GM12878 (cell line): Measurements from ENCODE around the gene SUMF1. TPM values are rescaled to one million over a fixed set of nuclear protein-coding genes. Genes with fewer than 3 reads are reported as not detected.

Source experiments
- ATAC-seq: fragments of 200-7000 bp; cut with Tn5 transposase; 3 replicates; pipeline ENCODE4 v1.9.1; 2020; ENCODE audit warnings: mild to moderate bottlenecking, moderate library complexity
- BruUV-seq: library from RNA; stranded (reverse); fragments of 400-500 nt; replicated peaks from 2 replicates; lab custom pipeline; 2021; lab: Mats Ljungman, UMichigan
- CTCF ChIA-PET: fragments of 300-600 bp; sonication (Branson Sonifier 250); formaldehyde crosslinking; extraction: SDS; loops from one replicate; lab custom pipeline; 2021; ENCODE audit warnings: inconsistent platforms; lab: Yijun Ruan, JAX
- POLR2A ChIA-PET: fragments of 350-600 bp; formaldehyde crosslinking; extraction: SDS; loops from one replicate; lab custom pipeline; 2021; ENCODE audit warnings: inconsistent platforms; lab: Charles Lee
- RAD21 ChIA-PET: fragments of 300-600 bp; sonication (Branson Sonifier 250); formaldehyde crosslinking; loops from one replicate; lab custom pipeline; 2023; ENCODE audit warnings: antibody characterized with exemption; ENCODE audit not compliant: unreplicated experiment; lab: Charles Lee
- SMC1A ChIA-PET: fragments of 300-600 bp; sonication (Branson Sonifier 250); formaldehyde crosslinking; loops from one replicate; lab custom pipeline; 2023; ENCODE audit not compliant: unreplicated experiment, uncharacterized antibody; lab: Charles Lee
- DNase-seq: peaks from one replicate; pipeline ENCODE4 v3.0.0-alpha.2; 2011; ENCODE audit warnings: low read depth, low spot score
- FAIRE-seq: peaks from 3 replicates; lab custom pipeline; 2011; peaks lifted over from hg19 to GRCh38; lab: Jason Lieb, UNC
- H2AFZ ChIP-seq: 2 replicates; pipeline ENCODE4 v1.6.0; 2011; ENCODE audit warnings: low read depth, low read length, control low read depth; ENCODE audit not compliant: control insufficient read depth
- H3K27ac ChIP-seq: 2 replicates; pipeline ENCODE4 v1.5.1; 2011; ENCODE audit warnings: control low read depth; ENCODE audit not compliant: control insufficient read depth, insufficient read depth
- H3K27me3 ChIP-seq, 2 experiments: replicated peaks in 1 of 2; 2 replicates each; pipeline versions ENCODE4 v1.6.0 to v1.6.1; 2011; ENCODE audit warnings: low read length in 1 of 2; ENCODE audit not compliant: control insufficient read depth in 2 of 2, insufficient read depth in 2 of 2
- H3K36me3 ChIP-seq, 2 experiments: 2 replicates each; pipeline ENCODE4 v1.5.1; 2011; ENCODE audit warnings: low read length in 1 of 2; ENCODE audit not compliant: control insufficient read depth in 2 of 2, insufficient read depth in 2 of 2
- H3K4me1 ChIP-seq: 2 replicates; pipeline ENCODE4 v1.6.1; 2011; ENCODE audit warnings: mild to moderate bottlenecking, low read length, moderate library complexity, mixed read lengths; ENCODE audit not compliant: control insufficient read depth, insufficient read depth
- H3K4me2 ChIP-seq: 2 replicates; pipeline ENCODE4 v1.6.0; 2011; ENCODE audit warnings: control low read depth; ENCODE audit not compliant: control insufficient read depth, insufficient read depth
- H3K4me3 ChIP-seq: fragments of 200-600 bp; sonication (generic); 2 replicates; pipeline ENCODE4 v1.5.1; 2016
- H3K79me2 ChIP-seq: 2 replicates; pipeline ENCODE4 v1.6.0; 2011; ENCODE audit warnings: low read length; ENCODE audit not compliant: control insufficient read depth, insufficient read depth
- H3K9ac ChIP-seq: 2 replicates; pipeline ENCODE4 v1.8.0; 2011; ENCODE audit warnings: low read length, control low read depth, mixed read lengths; ENCODE audit not compliant: control insufficient read depth, insufficient read depth
- H3K9me3 ChIP-seq: replicated peaks from 3 replicates; pipeline ENCODE4 v1.5.1; 2011; ENCODE audit warnings: mild to moderate bottlenecking, low read length; ENCODE audit not compliant: control insufficient read depth, insufficient read depth
- H4K20me1 ChIP-seq: 2 replicates; pipeline ENCODE4 v1.6.0; 2011; ENCODE audit not compliant: control insufficient read depth, insufficient read depth
- BCL3 ChIP-seq: IDR thresholded peaks from 2 replicates; pipeline ENCODE4 v1.6.1; 2011; ENCODE audit warnings: borderline replicate concordance, low read depth, mild to moderate bottlenecking, moderate library complexity, low read length; ENCODE audit not compliant: insufficient read depth, poor library complexity, severe bottlenecking
- BCLAF1 ChIP-seq: fragments of 450-650 bp; IDR thresholded peaks from 2 replicates; pipeline ENCODE4 v1.6.1; 2017; ENCODE audit warnings: antibody characterized with exemption, mild to moderate bottlenecking, moderate library complexity
- CHD2 ChIP-seq: IDR thresholded peaks from 2 replicates; pipeline ENCODE4 v1.6.1; 2011; ENCODE audit warnings: low read depth, low read length, improper control_type of control experiment, borderline replicate concordance
- CHD4 ChIP-seq: fragments of 200-600 bp; sonication (generic); IDR thresholded peaks from 2 replicates; pipeline ENCODE4 v1.6.1; 2016; ENCODE audit warnings: mild to moderate bottlenecking
- EED ChIP-seq: sonication (generic); IDR thresholded peaks from 2 replicates; pipeline ENCODE4 v1.6.1; 2016; ENCODE audit warnings: antibody characterized with exemption, low read depth
- JUNB ChIP-seq: IDR thresholded peaks from 2 replicates; pipeline ENCODE4 v1.6.1; 2016; ENCODE audit warnings: antibody characterized with exemption, mild to moderate bottlenecking
- JUND ChIP-seq: IDR thresholded peaks from 2 replicates; pipeline ENCODE4 v1.6.1; 2012; ENCODE audit warnings: low read depth, mild to moderate bottlenecking, low read length, improper control_type of control experiment, moderate library complexity
- MAX ChIP-seq: IDR thresholded peaks from 2 replicates; pipeline ENCODE4 v1.6.1; 2012; ENCODE audit warnings: low read depth, low read length, improper control_type of control experiment
- MTA3 ChIP-seq: IDR thresholded peaks from 2 replicates; pipeline ENCODE4 v1.6.1; 2012; ENCODE audit warnings: low read length, inconsistent platforms, borderline replicate concordance
- MXI1 ChIP-seq: fragments of 150-350 bp; IDR thresholded peaks from 2 replicates; pipeline ENCODE4 v1.6.1; 2011; ENCODE audit warnings: low read depth, mild to moderate bottlenecking, inconsistent platforms, low read length, improper control_type of control experiment
- NRF1 ChIP-seq: conservative IDR thresholded peaks from 2 replicates; pipeline ENCODE4 v1.6.1; 2011; ENCODE audit warnings: mild to moderate bottlenecking, low read depth, low read length, improper control_type of control experiment
- RB1 ChIP-seq: fragments of 450-650 bp; formaldehyde crosslinking; IDR thresholded peaks from 2 replicates; pipeline ENCODE4 v1.6.1; 2017; ENCODE audit warnings: mild to moderate bottlenecking, borderline replicate concordance
- ZNF207 ChIP-seq: fragments of 450-650 bp; IDR thresholded peaks from 2 replicates; pipeline ENCODE4 v1.6.1; 2014; ENCODE audit warnings: antibody characterized with exemption, mild to moderate bottlenecking, borderline replicate concordance
- WGBS: methylation state at CpG from one replicate; pipeline ENCODE4 v1.1.6; 2016; ENCODE audit warnings: low lambda C conversion rate; ENCODE audit not compliant: insufficient replicate concordance, insufficient coverage; ENCODE audit errors: missing lambda C conversion rate; 5-methylcytosine and 5-hydroxymethylcytosine counted together
- in situ Hi-C: fragments of 300-500 bp; cut with MboI; formaldehyde crosslinking; loops from 9 replicates; pipeline ENCODE4 v1.14.3; 2018; ENCODE audit warnings: mixed read lengths
- intact Hi-C: fragments of 100-400 bp; cut with micrococcal nuclease; formaldehyde crosslinking; loops from one replicate; pipeline ENCODE4 v1.14.2; 2022; ENCODE audit not compliant: unreplicated experiment
- polyA plus RNA-seq, 11 experiments: library from polyadenylated mRNA; depleted of rRNA in 4 of 11; unstranded in 6 of 11; stranded (reverse) in 5 of 11; fragments of >200 nt; fragmentation: Nextera tagmentation in 4 of 11; fragmentation: Illumina TruSeq in 1 of 11; extraction: Ambion mirVana in 4 of 11; extraction: Trizol in 1 of 11; gene quantifications; 1 replicate in 1 of 11; 2 replicates in 10 of 11; pipeline versions ENCODE4 v1.2.1 to v1.2.3, GENCODE V29; 2011 to 2016; ENCODE audit warnings: inconsistent platforms in 2 of 11, missing spikeins in 2 of 11, low read depth in 1 of 11
- total RNA-seq, 4 experiments: library from RNA; depleted of rRNA in 3 of 4; stranded (reverse); fragments of >200 nt in 3 of 4; fragmentation: Illumina TruSeq in 1 of 4; extraction: Trizol in 1 of 4; gene quantifications; 2 replicates each; pipeline versions ENCODE4 v1.2.1 to v1.2.3, GENCODE V29; 2013 to 2021

The SUMF1 gene
- total and polyA plus RNA-seq, 10 of the 15 experiments (the other 5 are each of a cell fraction or from before 2014, with no cell fraction given): 3.2 to 14.3 (median 8.5) TPM

GRCh38 chr3:4478261-4478660 is 11.2 kb upstream of the SUMF1 start:
- Histone ChIP-seq H3K36me3 (no peaks in the 10 kb centered on the region), H3K9ac (no peak overlapping the region), H3K4me1 (peaks cover 18% of the 10 kb centered on the region), H2AFZ (no peak overlapping the region), H3K27ac (no peak overlapping the region), H3K9me3 (no peaks in the 10 kb centered on the region; the same call in 2 of the 3 replicates), H4K20me1 (no peaks in the 10 kb centered on the region)
- ChIA-PET RAD21 (no interaction called here), POLR2A (interaction anchor here (1.1 kb wide), 1 partner anchor 30 kb away, joined by 5 read pairs; no protein-coding TSS in a partner anchor)
- TF ChIP-seq ZNF207: no peak
- TF ChIP-seq JUNB: peak; percentile 26; the same call in 1 of the 2 replicates
- no peak for TF ChIP-seq MXI1
- TF ChIP-seq, all 136 proteins: peak for 1
- ATAC-seq: no peak
- Histone ChIP-seq H3K79me2 (no peaks in the 10 kb centered on the region), H3K27me3 (no peaks in the 10 kb centered on the region), H3K4me2 (no peak overlapping the region), H3K4me3 (no peak overlapping the region)
- no TSS peak for BruUV-seq
- in situ Hi-C loops: no loop called here
- WGBS: 37% methylated on average over 3 of the region's 3 CpGs
- DNase-seq: no peak
- CTCF ChIA-PET: no interaction called here
- no peak for FAIRE-seq
- SMC1A ChIA-PET: no interaction called here
- intact Hi-C loops: no loop called here

DNA sequence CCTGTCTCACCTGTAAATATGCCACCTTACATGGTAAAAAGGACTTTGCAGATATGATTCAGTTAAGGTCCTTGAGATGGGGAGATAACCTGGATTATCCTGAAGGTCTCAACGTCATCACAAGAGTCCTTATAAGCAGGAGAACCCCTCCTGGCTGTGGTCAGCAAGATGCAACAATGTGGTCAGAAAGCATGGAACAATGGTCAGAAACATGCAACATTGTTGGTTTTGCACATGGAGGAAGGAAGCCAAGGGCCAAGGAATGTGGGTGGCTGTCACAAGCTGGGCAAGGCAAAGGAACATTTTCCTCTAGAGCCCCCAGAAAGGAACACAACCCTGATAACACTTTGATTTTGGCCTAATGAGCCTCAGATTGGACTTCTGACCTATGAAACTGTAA is 9.4 kb upstream of the SUMF1 start:
- Histone ChIP-seq H4K20me1 (no peaks in the 10 kb centered on the region), H3K36me3 (no peaks in the 10 kb centered on the region), H3K4me3 (no peak overlapping the region), H3K4me1 (peaks cover 18% of the 10 kb centered on the region), H2AFZ (no peak overlapping the region), H3K9me3 (no peaks in the 10 kb centered on the region; the same call in 1 of the 3 replicates), H3K27me3 (no peaks in the 10 kb centered on the region), H3K9ac (no peak overlapping the region), H3K79me2 (no peaks in the 10 kb centered on the region), H3K27ac (no peak overlapping the region), H3K4me2 (no peak overlapping the region)
- intact Hi-C loops (no loop called here), in situ Hi-C loops (no loop called here)
- ChIA-PET RAD21 (interaction anchor here (3.7 kb wide), 1 partner anchor 18 kb away, joined by 32 read pairs; the partner anchor contains the start of gene ITPR1), CTCF (interaction anchor here (2.2 kb wide), 1 partner anchor 17 kb away, joined by 10 read pairs; the partner anchor contains the start of gene ITPR1), POLR2A (interaction anchor here (0.5 to 3.0 kb wide), 4 partner anchors 17 to 148 kb away, joined by 3 to 29 read pairs (median 4); partner anchors contain the start of gene ITPR1), SMC1A (interaction anchor here (1.0 to 3.5 kb wide), 7 partner anchors 8 to 157 kb away, joined by 3 to 33 read pairs (median 12); partner anchors contain the start of gene ITPR1)
- DNase-seq: no peak
- no peak for FAIRE-seq
- no TSS peak for BruUV-seq
- WGBS: 100% methylated on average over 1 of the region's 1 CpG
- ATAC-seq: no peak
- no peak for TF ChIP-seq CHD4
- TF ChIP-seq MAX: no peak
- TF ChIP-seq JUND: no peak
- no peak for TF ChIP-seq NRF1
- no peak for TF ChIP-seq EED
- no peak for TF ChIP-seq MTA3
- no peak for TF ChIP-seq CHD2
- TF ChIP-seq BCL3: no peak
- no peak for TF ChIP-seq RB1
- no peak for TF ChIP-seq BCLAF1
